ENCODE data around the gene RARRES2. TPM values are rescaled to one million over a fixed set of nuclear protein-coding genes. Genes with fewer than 3 reads are reported as not detected.
"Not testable (repeated sequence)": the region's sequence is repeated elsewhere in the genome, so short reads cannot be mapped to it uniquely, and the experiment has no call there.

RARRES2 gene
- total RNA-seq, 1 donor from 2014 or later = 261 TPM

DNA sequence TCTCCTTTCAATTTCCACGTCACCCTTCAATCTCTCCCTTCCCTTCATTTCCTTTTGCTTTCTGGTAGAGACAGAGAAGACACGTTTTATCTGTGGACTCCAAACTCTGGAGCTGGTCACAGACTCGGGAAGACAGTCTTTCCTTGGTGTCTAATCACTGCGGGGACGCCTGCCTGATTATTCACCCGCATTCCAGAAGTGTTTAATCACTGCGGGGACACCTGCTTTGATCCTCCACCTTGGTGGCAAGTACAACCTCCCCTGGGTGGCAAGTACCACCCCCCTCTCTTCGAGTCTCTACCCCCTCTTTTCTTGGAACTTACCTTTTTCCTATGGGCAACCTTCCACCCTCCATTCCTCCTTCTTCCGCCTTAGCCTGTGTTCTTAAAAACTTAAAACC, 33.5 kb downstream of the RARRES2 start:
- DNase-seq (ENCODE audit: low spot score) (no peak), ATAC-seq (no peak)
- intact Hi-C loops (cut with DNase I) = no loop called here

- intact Hi-C loops (cut with DNase I) = no loop called here
Measured at GRCh38 chr7:150307129-150307528, 34.3 kb downstream of the RARRES2 start.

DNA sequence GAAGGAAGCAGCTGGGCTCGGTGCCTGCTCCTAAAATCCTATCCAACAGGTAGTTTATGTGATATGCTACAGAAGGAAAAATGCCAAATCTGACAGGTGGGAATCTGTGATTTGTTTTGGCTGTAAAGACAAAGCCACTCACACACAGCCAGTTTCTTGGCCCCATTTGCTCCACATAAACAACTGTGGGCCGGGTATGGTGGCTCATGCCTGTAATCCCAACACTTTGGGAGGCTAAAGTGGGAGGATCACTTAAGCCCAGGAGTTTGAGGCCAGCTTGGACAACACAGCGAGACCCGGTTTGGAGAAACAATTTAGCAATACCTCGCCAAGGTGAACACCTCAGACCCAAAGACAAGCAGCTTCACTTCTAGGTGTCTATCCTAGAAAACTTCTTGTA, 35.1 kb downstream of the RARRES2 start:
- intact Hi-C loops (cut with DNase I); DNase-seq (ENCODE audit: low spot score); ATAC-seq: not testable (repeated sequence)

More at GRCh38 chr7:150307129-150307528, 34.3 kb downstream of the RARRES2 start:
- ATAC-seq (no peak), DNase-seq (ENCODE audit: low spot score) (no peak)

DNA sequence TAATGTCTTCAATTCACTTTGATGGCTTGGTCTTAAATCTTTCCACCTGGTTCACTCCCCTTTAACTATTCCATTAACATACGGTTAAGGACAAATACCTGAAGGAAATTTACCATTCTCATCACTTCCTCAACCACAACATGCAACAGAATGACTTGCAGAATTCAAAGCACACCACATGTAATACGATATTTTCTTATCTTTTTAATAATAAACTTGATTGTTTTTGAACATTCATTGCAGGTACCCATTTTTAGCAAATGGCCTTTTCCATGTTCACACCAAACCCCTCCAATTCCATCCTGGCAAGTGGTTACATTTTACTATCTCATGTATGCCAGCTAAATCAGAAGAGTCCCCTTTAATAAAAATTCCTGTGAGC, 35.5 kb downstream of the RARRES2 start:
- ATAC-seq; intact Hi-C loops (cut with DNase I); DNase-seq (ENCODE audit: low spot score): not testable (repeated sequence)

DNA sequence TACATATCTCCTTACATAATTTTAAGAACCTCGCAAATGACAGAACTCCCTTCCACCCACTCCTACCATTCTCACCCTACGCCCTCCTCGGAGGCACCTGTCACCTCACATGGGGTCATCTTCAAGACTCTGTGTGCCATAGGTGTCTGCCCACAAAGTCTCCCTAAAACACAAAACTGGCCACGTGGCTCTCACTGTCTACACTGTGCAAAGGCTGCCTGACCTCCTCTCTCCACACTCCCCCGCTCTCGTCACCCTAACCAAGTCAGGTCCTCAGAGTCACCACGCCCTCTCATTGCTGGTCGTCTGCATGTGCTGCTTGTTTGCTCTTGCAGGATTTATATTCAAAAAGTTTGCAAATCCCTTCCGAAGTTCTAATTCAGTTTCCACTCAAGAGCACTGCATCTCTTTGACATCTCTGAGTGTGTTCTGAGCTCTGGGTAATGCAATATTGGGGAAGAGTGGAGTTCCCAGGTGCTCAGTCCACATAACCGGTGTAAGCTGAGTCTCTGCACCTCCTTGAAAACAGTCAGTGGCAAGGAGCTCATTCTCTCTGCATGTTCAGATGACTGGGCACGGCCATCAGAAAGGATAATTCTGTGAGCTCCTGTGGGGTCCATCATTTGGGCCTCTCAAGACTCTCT, 36.0 kb downstream of the RARRES2 start:
- DNase-seq (ENCODE audit: low spot score); intact Hi-C loops (cut with DNase I); ATAC-seq: not testable (repeated sequence)

- intact Hi-C loops (cut with DNase I); DNase-seq (ENCODE audit: low spot score): not testable (repeated sequence)
- peak; percentile 52 for ATAC-seq
Measured at GRCh38 chr7:150304499-150305258, 36.8 kb downstream of the RARRES2 start.

DNA sequence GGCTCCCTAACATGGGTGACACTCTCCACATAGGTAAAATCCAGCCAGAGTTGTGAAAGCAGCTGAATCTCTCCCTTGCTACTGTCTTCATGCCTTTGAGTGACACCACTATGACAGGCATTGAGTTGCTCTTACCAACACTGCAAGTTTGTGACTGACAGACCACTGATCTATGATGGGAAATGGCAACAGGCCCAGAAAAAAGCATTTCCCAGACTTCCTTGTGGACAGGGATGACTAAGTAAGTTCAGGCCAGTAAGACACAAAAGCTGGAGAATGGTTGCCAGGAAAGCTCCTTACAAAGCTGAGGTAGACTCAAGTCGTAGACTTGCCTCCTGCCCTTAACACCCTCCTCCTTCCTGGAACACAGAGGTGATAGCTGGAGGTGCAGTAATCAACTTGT, 38.5 kb downstream of the RARRES2 start:
- DNase-seq (ENCODE audit: low spot score); intact Hi-C loops (cut with DNase I); ATAC-seq: not testable (repeated sequence)

- not testable (repeated sequence) for DNase-seq (ENCODE audit: low spot score)
Measured at GRCh38 chr7:150297978-150298377, 43.5 kb downstream of the RARRES2 start.

GRCh38 chr7:150296802-150297201, 44.6 kb downstream of the RARRES2 start:
- intact Hi-C loops (cut with DNase I); DNase-seq (ENCODE audit: low spot score); ATAC-seq: not testable (repeated sequence)

More at GRCh38 chr7:150297978-150298377, 43.5 kb downstream of the RARRES2 start:
- ATAC-seq; intact Hi-C loops (cut with DNase I): not testable (repeated sequence)

GRCh38 chr7:150295614-150296013, 45.8 kb downstream of the RARRES2 start:
- DNase-seq (ENCODE audit: low spot score); intact Hi-C loops (cut with DNase I): not testable (repeated sequence)
- peak; percentile 60 for ATAC-seq

- ATAC-seq; DNase-seq (ENCODE audit: low spot score); intact Hi-C loops (cut with DNase I): not testable (repeated sequence)
Measured at GRCh38 chr7:150295027-150295426, 46.4 kb downstream of the RARRES2 start.

- DNase-seq (ENCODE audit: low spot score); ATAC-seq; intact Hi-C loops (cut with DNase I): not testable (repeated sequence)
Measured at GRCh38 chr7:150290317-150290716, 51.1 kb downstream of the RARRES2 start.

GRCh38 chr7:150288816-150289215, 52.6 kb downstream of the RARRES2 start:
- DNase-seq (ENCODE audit: low spot score); intact Hi-C loops (cut with DNase I); ATAC-seq: not testable (repeated sequence)

Other genes starting within 250 kb of the RARRES2 start
- 5.8 TPM for gene LRRC61, start 18.3 kb downstream of the RARRES2 start, total RNA-seq
- gene ACTR3C, start 18.1 kb downstream of the RARRES2 start, total RNA-seq = 3.3 TPM
- 54.0 TPM for gene REPIN1, start 27.2 kb upstream of the RARRES2 start, total RNA-seq
- gene ZNF775, start 37.7 kb upstream of the RARRES2 start, total RNA-seq = 11.1 TPM
- 22.4 TPM for gene GIMAP8, start 109.0 kb upstream of the RARRES2 start, total RNA-seq
- 31.6 TPM for gene GIMAP7, start 173.2 kb upstream of the RARRES2 start, total RNA-seq
- 52.8 TPM for gene GIMAP4, start 225.8 kb upstream of the RARRES2 start, total RNA-seq

Data from sciatic nerve (tissue), 2 donors.